GM21737 (cell line): Measurements from ENCODE around the gene DLK1.

Experiments used
- ATAC-seq: cut with Tn5 transposase; IDR thresholded peaks from one replicate; pipeline ENCODE4 v1.9.1; 2021; ENCODE audit warnings: mild to moderate bottlenecking, moderate library complexity; ENCODE audit not compliant: unreplicated experiment

DLK1 gene

GRCh38 chr14:100714258-100714892 lies 12.3 kb upstream of the DLK1 start:
- no peak for ATAC-seq

- no peak for ATAC-seq
Observed at GRCh38 chr14:100715332-100715731, 11.4 kb upstream of the DLK1 start.

GRCh38 chr14:100715803-100716202 lies 10.9 kb upstream of the DLK1 start:
- ATAC-seq: no peak

GRCh38 chr14:100717386-100717785 lies 9.3 kb upstream of the DLK1 start:
- no peak for ATAC-seq

GRCh38 chr14:100719976-100720520 lies 6.6 kb upstream of the DLK1 start:
- no peak for ATAC-seq

- ATAC-seq: no peak
Observed at GRCh38 chr14:100721568-100721967, 5.1 kb upstream of the DLK1 start.

GRCh38 chr14:100722367-100722766 lies 4.3 kb upstream of the DLK1 start:
- no peak for ATAC-seq

- ATAC-seq: no peak
Observed at GRCh38 chr14:100723135-100723829, 3.4 kb upstream of the DLK1 start.

- ATAC-seq: no peak
Observed at GRCh38 chr14:100723830-100724437, 2.8 kb upstream of the DLK1 start.

- ATAC-seq: no peak
Observed at GRCh38 chr14:100724536-100724935, 2.2 kb upstream of the DLK1 start.

GRCh38 chr14:100725587-100726387 lies 905 bp upstream of the DLK1 start:
- ATAC-seq: no peak

GRCh38 chr14:100727086-100727872 lies 587 bp downstream of the DLK1 start:
- ATAC-seq: no peak

- no peak for ATAC-seq
Observed at GRCh38 chr14:100727873-100728240, 1.2 kb downstream of the DLK1 start.

- ATAC-seq: no peak
Observed at GRCh38 chr14:100728962-100729361, 2.3 kb downstream of the DLK1 start.

- no peak for ATAC-seq
Observed at GRCh38 chr14:100729982-100730381, 3.3 kb downstream of the DLK1 start.

GRCh38 chr14:100730581-100730980 lies 3.9 kb downstream of the DLK1 start:
- no peak for ATAC-seq

GRCh38 chr14:100731011-100731670 lies 4.4 kb downstream of the DLK1 start:
- no peak for ATAC-seq

- ATAC-seq: no peak
Observed at GRCh38 chr14:100731846-100732765, 5.4 kb downstream of the DLK1 start.

- ATAC-seq: no peak
Observed at GRCh38 chr14:100732766-100733100, 6.0 kb downstream of the DLK1 start.
